GM21447 (cell line): ENCODE data around the gene RAD51B.

Experiments used
- ATAC-seq: cut with Tn5 transposase; IDR thresholded peaks from one replicate; pipeline ENCODE4 v1.9.1; 2021; ENCODE audit not compliant: unreplicated experiment

Gene RAD51B

GRCh38 chr14:68262567-68262966 lies 443.0 kb downstream of the RAD51B start:
- no peak for ATAC-seq

DNA sequence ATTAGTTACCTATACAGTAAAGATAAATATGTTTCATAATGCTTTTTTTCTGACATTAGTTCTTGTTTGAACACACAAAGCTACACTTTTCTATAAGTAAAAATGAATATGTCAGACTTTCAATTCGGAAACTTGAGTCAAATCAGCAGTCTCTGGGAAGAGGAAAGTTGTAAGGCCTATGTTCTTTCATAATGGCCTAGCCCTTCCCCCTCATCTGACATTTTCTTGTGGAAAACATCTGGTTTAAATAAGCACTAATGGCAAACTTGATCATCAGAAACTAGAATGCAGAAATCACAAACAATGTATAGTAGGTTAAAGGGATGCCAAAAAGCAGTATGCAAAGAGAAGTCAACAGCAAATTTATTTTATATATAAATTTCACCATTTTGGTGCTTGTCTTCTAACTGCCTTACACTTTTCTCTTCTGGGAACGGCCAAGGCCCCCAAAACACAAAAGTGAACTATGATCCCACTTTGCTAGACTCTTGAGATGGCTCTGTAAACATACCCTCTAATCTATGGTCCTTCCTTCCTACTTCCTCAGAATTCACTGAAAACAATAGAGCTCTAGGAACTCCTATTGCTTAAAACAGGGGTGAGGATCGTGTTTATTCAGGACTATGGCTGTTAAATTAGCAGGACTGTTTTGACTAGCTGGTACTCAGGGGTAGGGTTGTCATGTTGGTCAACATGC lies 444.1 kb downstream of the RAD51B start:
- no peak for ATAC-seq

DNA sequence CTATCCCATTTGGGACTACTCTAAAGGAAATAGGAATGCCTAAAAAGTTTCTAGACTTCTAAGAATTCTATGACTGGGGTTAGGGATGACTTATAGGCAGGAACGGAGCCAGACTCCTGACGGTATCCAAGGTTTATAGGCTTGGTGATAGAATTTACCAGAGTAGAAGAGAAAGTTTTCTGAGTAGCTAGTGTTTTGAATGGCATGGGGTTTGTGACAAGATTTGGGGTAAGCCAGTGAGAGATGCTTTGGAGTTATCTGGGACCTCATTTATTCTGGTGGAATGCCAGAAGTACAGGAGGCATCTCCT lies 444.6 kb downstream of the RAD51B start:
- no peak for ATAC-seq

DNA sequence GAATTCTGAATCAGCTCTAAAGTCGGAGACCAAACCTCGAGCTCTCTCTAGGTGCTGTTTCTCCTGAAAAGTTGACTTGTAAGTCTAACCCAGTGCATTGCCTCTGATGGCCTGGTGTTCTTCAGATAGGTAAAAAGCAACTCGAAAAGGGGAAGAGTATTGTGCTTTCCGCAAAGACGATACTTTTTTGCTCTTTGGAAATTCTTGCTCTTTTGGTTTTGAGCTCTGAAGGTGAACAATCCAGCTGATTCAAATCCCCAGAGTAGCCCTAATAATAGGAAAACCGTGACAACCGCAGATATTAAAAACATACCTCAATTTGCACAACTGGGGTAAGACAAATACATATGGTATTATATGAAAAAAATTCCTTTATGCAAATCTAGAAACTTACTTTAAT lies 447.4 kb downstream of the RAD51B start:
- no peak for ATAC-seq

DNA sequence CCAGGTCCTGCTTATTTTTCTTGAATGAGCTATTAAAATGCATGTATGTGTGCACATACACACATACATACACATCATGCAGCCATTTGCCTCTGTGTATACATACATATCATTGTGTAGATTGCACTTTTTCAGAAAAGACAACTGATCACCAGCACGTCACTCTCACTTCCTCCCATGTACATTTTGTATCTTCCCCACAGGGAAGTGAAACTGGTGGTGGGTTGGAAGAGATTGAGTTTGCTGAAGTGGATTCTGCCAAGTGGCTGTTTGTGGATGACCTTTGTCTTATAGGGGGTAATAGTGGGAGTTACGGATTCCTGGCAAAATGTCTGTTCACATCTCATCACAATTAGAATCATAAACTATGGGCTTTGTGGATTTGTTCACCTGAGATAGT lies 448.6 kb downstream of the RAD51B start:
- ATAC-seq = peak; percentile 57

GRCh38 chr14:68268719-68269118 lies 449.1 kb downstream of the RAD51B start:
- ATAC-seq = peak; percentile 21

GRCh38 chr14:68269136-68269927 lies 449.8 kb downstream of the RAD51B start:
- ATAC-seq = no peak

- ATAC-seq = no peak
Measured at GRCh38 chr14:68270342-68270741, 450.8 kb downstream of the RAD51B start.

DNA sequence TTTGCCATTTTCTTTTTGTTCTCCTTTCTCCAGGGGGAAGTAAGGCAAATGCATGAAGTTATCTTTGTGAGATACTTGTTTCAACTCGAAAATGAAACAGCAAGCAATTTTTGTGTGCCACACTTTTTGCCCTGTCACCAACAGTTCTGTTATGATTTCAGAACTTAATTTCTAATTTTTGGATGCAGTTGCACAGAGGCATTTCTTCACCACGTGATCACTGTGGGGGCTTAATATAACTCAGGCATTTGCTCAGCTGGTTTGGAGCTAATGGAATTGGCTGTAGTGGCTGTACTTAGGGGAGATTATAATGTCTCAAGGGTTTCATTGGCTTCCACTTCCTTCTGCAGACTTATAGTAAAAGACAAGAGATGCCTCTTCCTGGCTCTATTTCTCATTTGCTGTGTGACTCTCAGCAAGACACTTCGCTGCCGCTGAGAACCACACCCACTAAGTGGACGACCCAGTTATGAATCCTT lies 452.4 kb downstream of the RAD51B start:
- no peak for ATAC-seq

DNA sequence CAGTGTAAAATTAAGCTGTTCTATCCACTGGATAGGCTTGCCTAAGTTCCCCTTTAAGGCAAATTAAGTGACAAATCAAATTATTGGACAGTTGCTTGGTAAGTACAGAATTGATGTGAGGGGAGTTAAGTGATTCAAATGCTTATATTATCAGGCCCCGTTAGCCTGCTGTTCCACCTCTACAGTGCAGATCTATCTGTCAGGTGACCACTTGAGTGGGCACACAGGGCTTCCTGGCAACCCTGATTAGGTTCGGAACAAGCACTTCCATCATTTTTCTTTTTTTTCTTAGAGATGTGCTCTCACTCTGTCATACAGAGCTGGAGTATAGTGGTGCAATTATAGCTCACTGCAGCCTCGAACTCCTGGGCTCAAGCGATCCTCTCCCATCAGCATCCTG lies 453.8 kb downstream of the RAD51B start:
- ATAC-seq = no peak

GRCh38 chr14:68274725-68275124 lies 455.1 kb downstream of the RAD51B start:
- ATAC-seq = no peak

DNA sequence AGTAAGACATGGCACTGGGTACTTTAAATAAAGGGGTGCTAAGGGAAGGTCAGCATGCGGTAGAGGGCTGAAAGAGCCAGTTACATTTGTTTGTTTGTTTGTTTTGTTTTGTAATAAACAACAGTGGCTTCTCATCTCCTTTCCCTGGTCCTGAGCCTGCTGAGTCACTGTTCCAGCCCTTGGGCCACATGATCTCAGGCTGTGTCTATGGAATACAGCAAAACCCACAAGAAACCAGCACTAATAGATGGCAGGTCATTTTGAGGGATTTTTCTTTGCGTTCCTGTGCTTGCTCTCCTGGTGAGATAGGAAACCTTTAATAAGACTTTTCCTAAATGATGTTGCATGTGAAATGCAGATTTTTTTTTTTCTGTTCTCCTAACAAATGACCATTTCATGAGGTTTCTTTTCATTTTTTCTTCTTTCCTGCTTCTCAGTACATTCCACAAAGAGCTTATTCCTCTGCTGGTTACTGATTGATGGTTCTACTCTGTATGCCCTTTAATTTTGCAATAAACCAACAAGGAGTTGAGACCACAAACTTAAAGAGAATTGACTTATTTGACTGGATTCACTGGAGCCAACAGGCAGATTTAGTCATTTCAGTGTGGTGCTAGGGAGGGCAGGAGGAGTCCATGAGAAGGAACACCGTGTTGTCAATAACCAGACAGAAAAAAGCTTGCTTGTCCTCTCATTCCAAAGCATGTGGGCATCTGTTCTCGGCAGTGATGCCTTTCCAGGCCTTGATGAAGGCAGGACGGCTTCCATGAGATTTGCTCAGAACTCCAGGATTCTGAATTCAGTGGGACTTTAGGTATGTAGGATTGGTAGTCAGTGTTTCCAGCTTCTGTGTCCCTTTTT lies 459.2 kb downstream of the RAD51B start:
- ATAC-seq = no peak

DNA sequence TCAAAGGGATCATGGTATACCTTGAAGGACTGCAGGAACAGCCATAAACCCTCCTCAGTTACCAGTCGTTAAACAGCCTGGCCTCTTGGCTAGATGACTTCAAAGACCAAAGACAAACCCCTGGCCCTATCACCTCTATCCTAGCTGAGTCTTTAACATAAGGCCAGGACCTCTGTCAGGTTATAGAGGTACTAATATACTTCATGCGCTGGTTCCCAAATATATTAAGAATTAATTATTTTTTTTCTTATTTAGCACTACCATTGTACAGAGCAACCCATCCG lies 459.8 kb downstream of the RAD51B start:
- no peak for ATAC-seq

DNA sequence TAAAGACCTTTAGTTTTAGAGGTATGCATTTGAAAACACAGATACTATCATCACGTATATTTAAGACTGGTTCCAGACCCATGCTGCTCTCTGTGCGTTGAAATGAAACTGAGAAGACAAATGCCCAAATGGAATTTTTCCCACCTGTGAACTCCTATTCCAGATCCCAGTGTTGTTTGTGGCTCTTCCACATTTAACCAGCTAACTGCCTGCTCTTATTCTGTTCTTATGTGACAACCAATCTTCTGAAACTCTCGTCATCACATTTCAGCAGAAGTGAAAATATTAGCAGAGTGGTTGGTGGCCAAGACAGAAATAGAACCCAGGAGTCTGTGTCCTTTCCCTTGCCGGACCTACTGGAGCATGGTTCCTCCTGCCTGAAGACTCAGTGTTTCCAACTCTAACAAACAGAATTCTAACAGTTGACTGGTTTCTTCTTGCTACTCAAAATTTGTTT lies 460.2 kb downstream of the RAD51B start:
- no peak for ATAC-seq

GRCh38 chr14:68281497-68281896 lies 461.9 kb downstream of the RAD51B start:
- no peak for ATAC-seq

DNA sequence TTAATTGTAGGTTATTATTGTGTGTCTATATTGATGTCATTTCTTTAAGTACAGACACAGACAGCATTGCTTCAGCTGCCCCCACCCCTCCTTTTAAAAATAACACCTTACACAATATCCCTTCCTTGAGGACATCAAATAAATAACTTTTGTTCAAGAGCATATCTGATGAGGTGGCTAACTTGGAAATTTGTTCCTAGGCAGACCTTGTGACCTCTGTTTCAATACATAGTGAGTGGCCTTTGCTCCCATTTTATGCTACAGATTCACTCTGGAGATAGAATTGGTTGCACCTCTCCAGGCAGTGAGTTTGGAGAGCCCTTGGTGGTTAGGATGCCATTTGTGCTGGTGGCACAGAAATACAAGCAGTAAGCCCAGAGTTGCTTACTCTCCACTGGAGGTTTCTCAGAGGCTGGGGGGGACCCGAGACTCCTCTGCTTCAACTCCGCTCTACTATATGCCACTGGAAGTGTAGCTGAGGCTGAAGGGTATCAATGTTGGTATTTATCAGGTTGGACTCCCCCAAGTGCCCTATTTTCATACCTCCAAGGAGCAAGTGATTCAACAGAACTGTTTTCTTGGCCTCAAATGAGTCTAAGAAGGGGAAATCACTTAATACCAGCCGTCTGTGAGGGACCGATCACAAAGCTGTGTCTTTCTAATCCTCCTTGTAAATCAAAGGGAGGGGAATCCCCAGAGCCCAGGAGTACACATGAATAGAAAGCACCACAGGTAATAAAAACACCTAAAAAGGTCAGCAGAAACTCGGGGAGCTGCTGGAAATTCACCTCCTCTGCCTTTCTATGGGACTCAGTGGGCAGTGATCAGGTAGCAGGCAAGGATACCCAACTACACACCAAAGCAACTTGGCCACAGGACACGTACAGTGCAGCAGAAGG lies 463.1 kb downstream of the RAD51B start:
- ATAC-seq = peak; percentile 27

DNA sequence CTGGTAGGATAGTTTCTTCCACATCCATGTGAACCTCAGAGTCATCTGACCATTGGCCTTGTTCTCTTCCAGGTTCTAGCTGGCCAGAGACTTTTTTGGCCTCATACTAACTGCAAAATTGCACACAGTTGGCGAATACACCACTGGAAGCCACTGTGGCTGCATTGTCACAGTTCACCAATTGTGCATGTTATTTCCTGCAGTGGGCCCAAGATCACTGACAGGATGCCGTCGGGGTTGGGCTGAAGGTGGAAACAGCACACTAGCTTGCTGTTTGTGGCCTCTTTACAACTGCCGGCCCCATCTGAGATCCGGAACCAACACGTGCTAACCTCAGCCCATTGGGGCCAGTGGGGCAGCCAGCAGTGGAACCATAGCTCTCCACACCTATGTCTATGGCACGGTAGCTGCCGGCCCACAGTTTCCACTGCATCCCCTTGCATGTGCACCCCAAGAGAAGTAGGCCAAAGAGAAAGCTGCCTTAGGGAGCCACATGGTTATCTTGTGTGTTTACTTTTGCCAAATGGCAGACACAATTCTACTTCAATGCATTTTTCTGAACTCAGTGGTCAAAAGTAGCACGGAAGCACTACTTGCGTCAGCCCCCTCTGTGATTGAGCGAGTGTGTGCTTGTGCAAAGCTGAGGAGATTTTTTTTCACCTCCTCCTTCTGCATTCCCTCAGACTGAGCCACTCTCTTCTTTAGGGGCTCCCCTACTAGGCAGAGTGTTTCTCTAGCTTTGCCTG lies 464.0 kb downstream of the RAD51B start:
- peak; percentile 42 for ATAC-seq

- no peak for ATAC-seq
Measured at GRCh38 chr14:68284333-68284732, 464.8 kb downstream of the RAD51B start.

DNA sequence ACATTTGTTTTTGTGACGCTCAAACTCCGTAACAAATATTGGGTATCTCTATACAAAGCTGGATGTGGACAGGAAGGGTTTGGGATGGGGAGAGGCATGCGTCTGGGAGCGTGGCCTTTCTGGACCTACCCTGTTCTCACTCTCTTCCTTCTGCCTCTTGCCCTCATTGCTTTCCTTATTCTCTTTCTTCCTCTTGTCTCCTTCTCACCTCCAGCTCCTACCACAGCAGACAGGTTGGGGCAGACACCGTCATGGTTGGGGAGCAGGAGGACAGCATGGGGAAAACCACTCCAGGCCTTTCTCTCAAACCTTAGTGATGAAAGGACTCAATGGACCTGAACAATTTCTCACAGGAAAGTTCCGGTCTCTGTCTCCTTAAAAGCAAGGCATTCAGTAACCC lies 465.3 kb downstream of the RAD51B start:
- no peak for ATAC-seq
